H9 (cell line): Measurements from ENCODE around the gene CEMIP. TPM values are rescaled to one million over a fixed set of nuclear protein-coding genes. Genes with fewer than 3 reads are reported as not detected.

ENCODE experiments used
- DNase-seq: peaks from one replicate; pipeline ENCODE4 v3.0.0-alpha.2; 2017
- H2AFZ ChIP-seq: one replicate; pipeline ENCODE4 v1.6.1; 2013; ENCODE audit warnings: mild to moderate bottlenecking, low read length, control low read depth, moderate library complexity
- H2AK5ac ChIP-seq: 2 replicates; pipeline ENCODE4 v1.6.1; 2013; ENCODE audit warnings: low read length, control low read depth, mixed read lengths; ENCODE audit not compliant: insufficient read length
- H2BK120ac ChIP-seq: one replicate; pipeline ENCODE4 v1.6.1; 2013; ENCODE audit warnings: low read depth, mild to moderate bottlenecking, low read length, control low read depth, inconsistent platforms; ENCODE audit not compliant: poor library complexity, severe bottlenecking
- H2BK12ac ChIP-seq: 2 replicates; pipeline ENCODE4 v1.6.1; 2013; ENCODE audit warnings: low read length, control low read depth, mixed read lengths, low read depth; ENCODE audit not compliant: insufficient read length
- H2BK15ac ChIP-seq: 2 replicates; pipeline ENCODE4 v1.6.1; 2013; ENCODE audit warnings: low read depth, low read length, control low read depth
- H2BK20ac ChIP-seq: one replicate; pipeline ENCODE4 v1.6.1; 2013; ENCODE audit warnings: low read depth, mild to moderate bottlenecking, low read length, control low read depth, inconsistent platforms; ENCODE audit not compliant: poor library complexity, severe bottlenecking
- H2BK5ac ChIP-seq: 2 replicates; pipeline ENCODE4 v1.6.1; 2013; ENCODE audit warnings: low read length, control low read depth, mixed read lengths; ENCODE audit not compliant: insufficient read length
- H3K14ac ChIP-seq: 2 replicates; pipeline ENCODE4 v1.6.1; 2013; ENCODE audit warnings: low read length, control low read depth; ENCODE audit not compliant: insufficient read depth
- H3K18ac ChIP-seq: 2 replicates; pipeline ENCODE4 v1.6.1; 2013; ENCODE audit warnings: low read depth, mild to moderate bottlenecking, mixed read lengths, low read length, control low read depth; ENCODE audit not compliant: insufficient read length
- H3K23ac ChIP-seq: 2 replicates; pipeline ENCODE4 v1.6.1; 2013; ENCODE audit warnings: low read length, control low read depth, mixed read lengths, low read depth; ENCODE audit not compliant: insufficient read length
- H3K23me2 ChIP-seq: 2 replicates; pipeline ENCODE4 v1.6.1; 2013; ENCODE audit warnings: low read depth, mild to moderate bottlenecking, mixed read lengths, low read length, control low read depth; ENCODE audit not compliant: insufficient read length, poor library complexity, severe bottlenecking
- H3K27ac ChIP-seq: 2 replicates; pipeline ENCODE4 v1.5.1; 2013; ENCODE audit warnings: low read length, control low read depth, mixed read lengths, low read depth; ENCODE audit not compliant: insufficient read length
- H3K27me3 ChIP-seq: 2 replicates; pipeline ENCODE4 v1.6.1; 2013; ENCODE audit warnings: low read length, control low read depth, inconsistent platforms; ENCODE audit not compliant: insufficient read depth
- H3K4ac ChIP-seq: 2 replicates; pipeline ENCODE4 v1.6.1; 2013; ENCODE audit warnings: low read depth, mild to moderate bottlenecking, control low read depth, inconsistent platforms, low read length, moderate library complexity
- H3K4me1 ChIP-seq: 2 replicates; pipeline ENCODE4 v1.6.1; 2013; ENCODE audit warnings: low read length, control low read depth, inconsistent platforms; ENCODE audit not compliant: insufficient read depth
- H3K4me2 ChIP-seq: 2 replicates; pipeline ENCODE4 v1.6.1; 2013; ENCODE audit warnings: low read length, control low read depth, mixed read lengths; ENCODE audit not compliant: insufficient read length, insufficient read depth
- H3K56ac ChIP-seq: 2 replicates; pipeline ENCODE4 v1.6.1; 2013; ENCODE audit warnings: low read depth, mild to moderate bottlenecking, mixed read lengths, low read length, control low read depth; ENCODE audit not compliant: insufficient read length
- H3K79me1 ChIP-seq: 2 replicates; pipeline ENCODE4 v1.6.1; 2013; ENCODE audit warnings: low read depth, mild to moderate bottlenecking, moderate library complexity, low read length, control low read depth, inconsistent platforms; ENCODE audit not compliant: insufficient read depth, poor library complexity, severe bottlenecking
- H3K79me2 ChIP-seq: 2 replicates; pipeline ENCODE4 v1.6.1; 2013; ENCODE audit warnings: low read length, control low read depth, inconsistent platforms; ENCODE audit not compliant: insufficient read depth
- H3K9ac ChIP-seq: 2 replicates; pipeline ENCODE4 v1.6.1; 2013; ENCODE audit warnings: low read length, control low read depth, mixed read lengths; ENCODE audit not compliant: insufficient read length; ENCODE audit errors: extremely low read depth
- H3K9me3 ChIP-seq: one replicate; pipeline ENCODE4 v1.6.1; 2013; ENCODE audit warnings: low read depth, low read length, inconsistent platforms; ENCODE audit not compliant: control insufficient read depth
- H3T11ph ChIP-seq: one replicate; pipeline ENCODE4 v1.6.1; 2013; ENCODE audit warnings: mild to moderate bottlenecking, low read length, control low read depth, inconsistent platforms
- H4K20me1 ChIP-seq: one replicate; pipeline ENCODE4 v1.6.1; 2013; ENCODE audit not compliant: control insufficient read depth, insufficient read length, insufficient read depth
- H4K5ac ChIP-seq: 2 replicates; pipeline ENCODE4 v1.6.1; 2013; ENCODE audit warnings: low read depth, mild to moderate bottlenecking, mixed read lengths, low read length, control low read depth; ENCODE audit not compliant: insufficient read length
- H4K8ac ChIP-seq: replicated peaks from 2 replicates; pipeline ENCODE4 v1.6.1; 2013; ENCODE audit warnings: low read length, control low read depth, mixed read lengths, low read depth; ENCODE audit not compliant: insufficient read length
- H4K91ac ChIP-seq: 2 replicates; pipeline ENCODE4 v1.6.1; 2013; ENCODE audit warnings: low read depth, mild to moderate bottlenecking, moderate library complexity, mixed read lengths, low read length, control low read depth; ENCODE audit not compliant: insufficient read length
- H3K27ac Mint-ChIP-seq, 3 experiments: 2 replicates in 2 of 3; 3 replicates in 1 of 3; pipeline ENCODE4 v1.8.0; 2020 to 2021; ENCODE audit warnings: mixed read lengths in 3 of 3, mild to moderate bottlenecking in 1 of 3, moderate library complexity in 1 of 3
- H3K27me3 Mint-ChIP-seq: 2 replicates; pipeline ENCODE4 v1.8.0; 2021; ENCODE audit warnings: low read depth, mild to moderate bottlenecking, moderate library complexity, mixed read lengths
- H3K36me3 Mint-ChIP-seq, 3 experiments: 2 replicates in 2 of 3; 3 replicates in 1 of 3; pipeline ENCODE4 v1.8.0; 2020 to 2021; ENCODE audit warnings: low read depth in 3 of 3, mixed read lengths in 3 of 3; ENCODE audit not compliant: insufficient read depth in 1 of 3
- H3K4me1 Mint-ChIP-seq, 2 experiments: 2 replicates each; pipeline ENCODE4 v1.8.0; 2020; ENCODE audit warnings: mixed read lengths in 2 of 2
- H3K4me3 Mint-ChIP-seq, 2 experiments: 2 replicates in 1 of 2; 3 replicates in 1 of 2; pipeline ENCODE4 v1.8.0; 2020 to 2021; ENCODE audit warnings: mild to moderate bottlenecking in 2 of 2, mixed read lengths in 2 of 2, moderate library complexity in 1 of 2
- H3K9me3 Mint-ChIP-seq, 2 experiments: 2 replicates in 1 of 2; 3 replicates in 1 of 2; pipeline ENCODE4 v1.8.0; 2020; ENCODE audit warnings: mild to moderate bottlenecking in 2 of 2, mixed read lengths in 2 of 2, moderate library complexity in 1 of 2
- CTCF ChIP-seq: fragments of 200-600 bp; sonication (generic); conservative IDR thresholded peaks from 3 replicates; pipeline ENCODE4 v1.8.0; 2021; ENCODE audit warnings: antibody characterized with exemption, mild to moderate bottlenecking
- WGBS: extraction: QIAGEN DNeasy Blood & Tissue Kit; methylation state at CpG from one replicate; pipeline ENCODE4 v1.1.7; 2013; ENCODE audit warnings: missing lambda C conversion rate, low lambda C conversion rate, mixed read lengths; ENCODE audit not compliant: insufficient read length; ENCODE audit errors: extremely low coverage; 5-methylcytosine and 5-hydroxymethylcytosine counted together
- total RNA-seq: library from RNA; stranded (reverse); gene quantifications from 2 replicates; pipeline ENCODE4 v1.2.1, GENCODE V29; 2021

The CEMIP gene
- total RNA-seq, 1 experiment from 2014 or later: 0.09 TPM

DNA sequence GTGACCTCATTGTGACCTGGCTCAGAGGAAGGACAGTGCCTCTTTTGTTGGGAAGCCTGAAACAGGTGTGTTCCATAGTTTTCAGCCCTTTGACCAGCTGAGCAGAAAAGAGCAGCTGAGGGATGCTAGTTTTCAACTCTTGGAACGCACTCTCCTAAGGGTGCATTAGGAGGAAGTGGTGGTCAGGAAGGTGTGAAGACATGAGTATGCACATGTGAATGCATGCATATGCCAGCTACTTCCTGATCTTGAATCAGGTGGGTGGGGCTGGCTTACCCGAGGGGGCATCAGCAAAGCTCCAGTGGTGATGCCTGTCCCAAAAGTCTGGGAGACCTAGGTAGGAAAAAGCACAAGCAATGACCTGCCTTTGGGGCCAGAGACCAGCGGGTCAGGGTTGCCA is 23.3 kb upstream of the CEMIP start:
- DNase-seq: no peak
- Histone ChIP-seq H3K27ac (no peak overlapping the region), H2BK5ac (no peak overlapping the region), H4K8ac (no peak overlapping the region), H2AFZ (no peak overlapping the region), H2BK20ac (no peak overlapping the region), H4K20me1 (no peaks in the 10 kb centered on the region), H3K9ac (no peak overlapping the region), H2BK15ac (no peak overlapping the region), H3T11ph (no peak overlapping the region), H3K56ac (no peak overlapping the region), H3K14ac (no peak overlapping the region), H3K18ac (no peak overlapping the region), H3K23me2 (no peaks in the 10 kb centered on the region), H3K4me2 (no peak overlapping the region), H4K91ac (no peak overlapping the region), H3K23ac (no peak overlapping the region), H3K79me1 (no peaks in the 10 kb centered on the region), H4K5ac (no peak overlapping the region), H3K4ac (no peak overlapping the region), H3K9me3 (no peaks in the 10 kb centered on the region), H2AK5ac (no peak overlapping the region), H2BK120ac (no peak overlapping the region), H2BK12ac (no peak overlapping the region), H3K27me3 (no peaks in the 10 kb centered on the region), H3K4me1 (peaks cover 6% of the 10 kb centered on the region; the same call in 1 of the 2 replicates), H3K79me2 (no peaks in the 10 kb centered on the region)
- Mint-ChIP-seq H3K4me1 (peaks cover 10 to 16% of the 10 kb centered on the region in 2 experiments), H3K27ac (peak overlapping the region in 2 of 3 experiments; percentile 45 to 53; a peak in 3 of 7 replicates), H3K4me3 (no peak overlapping the region), H3K9me3 (no peaks in the 10 kb centered on the region), H3K36me3 (no peaks in the 10 kb centered on the region; a peak in 2 of 7 replicates), H3K27me3 (no peaks in the 10 kb centered on the region)
- TF ChIP-seq CTCF: no peak
- WGBS: no CpG with 5 or more reads among the region's 3 CpGs
